SJSA1 (cell line): Measurements from ENCODE around the gene WSCD2. TPM values are rescaled to one million over a fixed set of nuclear protein-coding genes. Genes with fewer than 3 reads are reported as not detected.
"Not testable (repeated sequence)": the region's sequence is repeated elsewhere in the genome, so short reads cannot be mapped to it uniquely, and the experiment has no call there.

Experiments
- DNase-seq, 2 experiments: peaks; one replicate each; pipeline ENCODE4 v3.0.0-alpha.2; 2015 to 2020; ENCODE audit warnings: low spot score in 2 of 2, low read depth in 1 of 2
- H3K27ac ChIP-seq: fragments of 250-450 bp; sonication (Bioruptor Pico); 2 replicates; pipeline ENCODE4 v1.5.1; 2020; ENCODE audit warnings: mild to moderate bottlenecking, moderate library complexity
- H3K27me3 ChIP-seq: fragments of 250-450 bp; sonication (Bioruptor Pico); replicated peaks from 2 replicates; pipeline ENCODE4 v1.5.1; 2020; ENCODE audit warnings: mild to moderate bottlenecking, moderate library complexity
- H3K36me3 ChIP-seq: fragments of 250-450 bp; sonication (Bioruptor Pico); 2 replicates; pipeline ENCODE4 v1.5.1; 2020; ENCODE audit warnings: mild to moderate bottlenecking
- H3K4me1 ChIP-seq: fragments of 250-450 bp; sonication (Bioruptor Pico); replicated peaks from 2 replicates; pipeline ENCODE4 v1.6.1; 2021; ENCODE audit warnings: mild to moderate bottlenecking
- H3K4me3 ChIP-seq: fragments of 250-450 bp; sonication (Bioruptor Pico); 2 replicates; pipeline ENCODE4 v1.5.1; 2020; ENCODE audit warnings: mild to moderate bottlenecking
- H3K9me3 ChIP-seq: fragments of 250-450 bp; sonication (Bioruptor Pico); replicated peaks from 2 replicates; pipeline ENCODE4 v1.5.1; 2020; ENCODE audit warnings: mild to moderate bottlenecking
- total RNA-seq: library from RNA; depleted of rRNA; stranded (reverse); fragments of >200 nt; shearing (Covaris generic); gene quantifications from 2 replicates; pipeline ENCODE4 v1.2.3, GENCODE V29; 2014

WSCD2 gene
- total RNA-seq, 1 experiment from 2014 or later = not detected

- H3K27ac ChIP-seq = no peak overlapping the region
- no peak for DNase-seq
- no peaks in the 10 kb centered on the region for H3K9me3 ChIP-seq
- no peaks in the 10 kb centered on the region for H3K36me3 ChIP-seq
- no peaks in the 10 kb centered on the region for H3K4me1 ChIP-seq
- no peaks in the 10 kb centered on the region for H3K27me3 ChIP-seq
- no peak overlapping the region for H3K4me3 ChIP-seq
These were observed 84.9 kb downstream of the WSCD2 start for GRCh38 chr12:108213871-108214445.

GRCh38 chr12:108214486-108214885, 85.4 kb downstream of the WSCD2 start:
- H3K36me3 ChIP-seq = no peaks in the 10 kb centered on the region
- no peak overlapping the region for H3K4me3 ChIP-seq
- H3K27me3 ChIP-seq = no peaks in the 10 kb centered on the region
- no peaks in the 10 kb centered on the region for H3K9me3 ChIP-seq
- no peak overlapping the region for H3K27ac ChIP-seq
- H3K4me1 ChIP-seq = no peaks in the 10 kb centered on the region
- no peak for DNase-seq

- DNase-seq = no peak
- no peaks in the 10 kb centered on the region for H3K4me1 ChIP-seq
- H3K4me3 ChIP-seq = no peak overlapping the region
- H3K36me3 ChIP-seq = no peaks in the 10 kb centered on the region
- H3K27me3 ChIP-seq = no peaks in the 10 kb centered on the region
- no peak overlapping the region for H3K27ac ChIP-seq
- no peaks in the 10 kb centered on the region for H3K9me3 ChIP-seq
These were observed 86.4 kb downstream of the WSCD2 start for GRCh38 chr12:108215458-108215857.

GRCh38 chr12:108218921-108219320, 89.8 kb downstream of the WSCD2 start:
- Histone ChIP-seq H3K9me3 (no peaks in the 10 kb centered on the region), H3K4me3 (no peak overlapping the region), H3K4me1 (no peaks in the 10 kb centered on the region), H3K27me3 (no peaks in the 10 kb centered on the region), H3K27ac (no peak overlapping the region), H3K36me3 (no peaks in the 10 kb centered on the region)
- DNase-seq = no peak

GRCh38 chr12:108225101-108225500, 96.0 kb downstream of the WSCD2 start:
- H3K4me1 ChIP-seq = not testable (repeated sequence)

GRCh38 chr12:108226866-108227265, 97.8 kb downstream of the WSCD2 start:
- H3K4me3 ChIP-seq = no peak overlapping the region
- H3K4me1 ChIP-seq = no peaks in the 10 kb centered on the region
- DNase-seq = no peak
- no peaks in the 10 kb centered on the region for H3K9me3 ChIP-seq
- no peaks in the 10 kb centered on the region for H3K36me3 ChIP-seq
- H3K27me3 ChIP-seq = no peaks in the 10 kb centered on the region; the same call in 1 of the 2 replicates
- no peak overlapping the region for H3K27ac ChIP-seq

More at GRCh38 chr12:108225101-108225500, 96.0 kb downstream of the WSCD2 start:
- DNase-seq, H3K36me3 ChIP-seq, H3K4me3 ChIP-seq, H3K27ac ChIP-seq, H3K9me3 ChIP-seq, H3K27me3 ChIP-seq: not testable (repeated sequence)

GRCh38 chr12:108228746-108229145, 99.7 kb downstream of the WSCD2 start:
- Histone ChIP-seq H3K4me3 (no peak overlapping the region), H3K27me3 (no peaks in the 10 kb centered on the region; the same call in 1 of the 2 replicates), H3K4me1 (no peaks in the 10 kb centered on the region), H3K27ac (no peak overlapping the region), H3K36me3 (no peaks in the 10 kb centered on the region), H3K9me3 (no peaks in the 10 kb centered on the region)
- DNase-seq = no peak

GRCh38 chr12:108231109-108231905, 102.2 kb downstream of the WSCD2 start:
- no peaks in the 10 kb centered on the region for H3K9me3 ChIP-seq
- no peaks in the 10 kb centered on the region; the same call in 1 of the 2 replicates for H3K27me3 ChIP-seq
- H3K27ac ChIP-seq = no peak overlapping the region
- no peaks in the 10 kb centered on the region for H3K4me1 ChIP-seq
- H3K36me3 ChIP-seq = no peaks in the 10 kb centered on the region
- H3K4me3 ChIP-seq = no peak overlapping the region
- DNase-seq = no peak

- Histone ChIP-seq H3K4me1 (no peaks in the 10 kb centered on the region), H3K27me3 (no peaks in the 10 kb centered on the region; the same call in 1 of the 2 replicates), H3K27ac (no peak overlapping the region), H3K9me3 (no peaks in the 10 kb centered on the region), H3K4me3 (no peak overlapping the region), H3K36me3 (no peaks in the 10 kb centered on the region)
- no peak for DNase-seq
These were observed 102.9 kb downstream of the WSCD2 start for GRCh38 chr12:108231909-108232434.

GRCh38 chr12:108232565-108232964, 103.5 kb downstream of the WSCD2 start:
- no peak for DNase-seq
- Histone ChIP-seq H3K4me3 (no peak overlapping the region), H3K27me3 (no peaks in the 10 kb centered on the region; the same call in 1 of the 2 replicates), H3K36me3 (no peaks in the 10 kb centered on the region), H3K9me3 (no peaks in the 10 kb centered on the region), H3K27ac (no peak overlapping the region), H3K4me1 (no peaks in the 10 kb centered on the region)

- H3K4me3 ChIP-seq = no peak overlapping the region
- no peak overlapping the region for H3K27ac ChIP-seq
- no peaks in the 10 kb centered on the region for H3K36me3 ChIP-seq
- H3K4me1 ChIP-seq = no peaks in the 10 kb centered on the region
- no peak for DNase-seq
- H3K27me3 ChIP-seq = no peaks in the 10 kb centered on the region; the same call in 1 of the 2 replicates
- no peaks in the 10 kb centered on the region for H3K9me3 ChIP-seq
These were observed 105.1 kb downstream of the WSCD2 start for GRCh38 chr12:108234158-108234557.

GRCh38 chr12:108235197-108235984, 106.3 kb downstream of the WSCD2 start:
- no peaks in the 10 kb centered on the region for H3K9me3 ChIP-seq
- H3K4me3 ChIP-seq = no peak overlapping the region
- H3K4me1 ChIP-seq = no peaks in the 10 kb centered on the region
- no peaks in the 10 kb centered on the region for H3K36me3 ChIP-seq
- no peak for DNase-seq
- no peaks in the 10 kb centered on the region for H3K27me3 ChIP-seq
- no peak overlapping the region for H3K27ac ChIP-seq

GRCh38 chr12:108235985-108236263, 106.8 kb downstream of the WSCD2 start:
- H3K4me1 ChIP-seq = no peaks in the 10 kb centered on the region
- no peaks in the 10 kb centered on the region for H3K27me3 ChIP-seq
- H3K27ac ChIP-seq = no peak overlapping the region
- no peak overlapping the region for H3K4me3 ChIP-seq
- no peak for DNase-seq
- no peaks in the 10 kb centered on the region for H3K36me3 ChIP-seq
- no peaks in the 10 kb centered on the region for H3K9me3 ChIP-seq

GRCh38 chr12:108236366-108236765, 107.3 kb downstream of the WSCD2 start:
- no peak for DNase-seq
- Histone ChIP-seq H3K27ac (no peak overlapping the region), H3K9me3 (no peaks in the 10 kb centered on the region), H3K4me3 (no peak overlapping the region), H3K4me1 (no peaks in the 10 kb centered on the region), H3K27me3 (no peaks in the 10 kb centered on the region), H3K36me3 (no peaks in the 10 kb centered on the region)
